Cerebellar cortex (tissue), 1 donor: ENCODE results near the gene PLEKHM2.

ENCODE experiments used
- DNase-seq: peaks from one replicate; pipeline ENCODE4 v3.0.0-alpha.2; 2015; ENCODE audit warnings: low spot score

Gene PLEKHM2

DNA sequence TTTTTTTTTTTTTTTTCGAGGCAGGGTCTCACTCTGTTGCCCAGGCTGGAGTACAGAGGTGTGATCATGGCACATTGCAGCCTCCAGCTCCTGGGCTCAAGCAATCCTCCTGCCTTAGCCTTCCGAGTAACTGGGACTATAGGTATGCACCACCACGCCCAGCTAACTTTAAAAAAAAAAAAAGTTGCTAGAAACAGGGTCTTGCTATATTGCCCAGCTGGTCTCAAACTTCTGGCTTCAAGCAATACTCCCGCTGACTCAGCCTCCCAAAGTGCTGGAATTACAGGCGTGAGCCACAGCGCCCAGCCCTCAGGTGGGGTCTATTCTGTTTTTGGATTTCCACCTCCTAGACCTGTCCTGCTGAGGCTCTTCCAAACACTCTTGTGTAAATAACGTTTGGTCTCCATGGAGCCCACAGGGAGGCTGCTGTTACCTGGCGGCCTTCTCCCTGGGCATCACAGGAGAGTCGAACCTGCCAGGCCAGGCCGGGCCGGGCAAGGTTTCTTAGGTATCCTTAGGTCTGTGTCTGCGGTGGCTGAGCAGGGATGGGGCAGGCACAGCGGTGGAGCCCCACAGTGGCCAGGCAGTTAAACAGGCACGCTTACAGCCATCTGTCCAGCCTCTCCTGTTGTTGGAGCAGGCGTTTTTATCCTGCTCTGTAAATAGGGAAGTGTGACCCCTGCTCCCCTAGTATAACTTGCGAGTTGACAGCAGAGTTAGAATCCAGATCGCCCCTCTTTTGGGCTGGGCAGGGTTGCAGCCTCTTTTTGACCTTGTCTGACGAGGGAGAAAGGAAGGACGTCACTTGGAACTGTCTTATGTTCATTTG, 18.8 kb downstream of the PLEKHM2 start:
- DNase-seq = peak; percentile 37

GRCh38 chr1:15703562-15703961, 19.4 kb downstream of the PLEKHM2 start:
- peak; percentile 53 for DNase-seq

GRCh38 chr1:15704526-15705183, 20.5 kb downstream of the PLEKHM2 start:
- DNase-seq = no peak

DNA sequence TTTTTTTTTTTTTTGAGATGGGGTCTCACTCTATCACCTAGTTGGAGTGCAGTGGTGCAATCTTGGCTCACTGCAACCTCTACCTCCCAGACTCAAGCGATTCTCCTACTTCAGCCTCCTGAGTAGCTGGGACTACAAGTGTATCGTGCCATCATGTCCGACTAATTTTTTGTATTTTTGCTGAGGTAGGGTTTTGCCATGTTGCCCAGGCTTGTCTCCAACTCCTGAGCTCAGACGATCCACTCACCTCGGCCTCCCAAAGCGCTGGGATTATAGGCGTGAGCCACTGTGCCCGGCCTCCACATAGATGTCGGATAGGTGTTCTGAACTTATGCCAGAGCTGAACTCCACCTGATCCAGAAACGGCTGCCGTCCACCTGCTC, 21.1 kb downstream of the PLEKHM2 start:
- DNase-seq = peak; percentile 44

- no peak for DNase-seq
Measured at GRCh38 chr1:15706751-15707150, 22.6 kb downstream of the PLEKHM2 start.

DNA sequence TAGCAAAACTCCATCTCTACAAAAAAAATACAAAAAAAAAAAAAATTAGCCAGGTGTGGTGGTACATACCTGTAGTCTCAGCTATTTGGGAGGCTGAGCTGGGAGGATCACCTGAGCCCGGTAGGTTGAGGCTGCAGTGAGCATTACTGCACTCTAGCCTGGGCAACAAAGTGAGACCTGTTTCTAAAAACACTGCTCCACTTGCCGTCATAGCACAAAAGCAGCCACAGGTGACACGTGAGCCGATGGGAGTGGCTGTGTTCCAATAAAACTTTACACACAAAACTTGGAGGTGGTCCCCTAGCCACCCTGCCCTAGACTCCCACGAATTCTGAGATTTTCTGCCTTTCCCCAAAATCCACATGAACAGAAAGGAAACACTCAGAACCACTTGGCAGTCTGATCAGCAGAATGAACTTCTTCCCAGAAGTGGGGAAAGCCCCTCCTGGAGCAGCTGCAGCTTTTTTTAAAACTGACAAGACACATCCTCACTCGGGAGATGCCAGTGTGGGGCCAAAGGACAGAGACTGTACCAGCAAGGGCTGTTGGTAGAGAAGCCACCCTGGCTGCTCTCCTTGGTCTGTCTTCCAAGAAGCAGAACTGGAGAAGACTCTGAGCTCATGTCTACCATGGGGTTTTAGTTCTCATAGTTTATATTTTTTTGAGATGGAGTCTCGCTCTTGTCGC, 23.3 kb downstream of the PLEKHM2 start:
- no peak for DNase-seq

DNA sequence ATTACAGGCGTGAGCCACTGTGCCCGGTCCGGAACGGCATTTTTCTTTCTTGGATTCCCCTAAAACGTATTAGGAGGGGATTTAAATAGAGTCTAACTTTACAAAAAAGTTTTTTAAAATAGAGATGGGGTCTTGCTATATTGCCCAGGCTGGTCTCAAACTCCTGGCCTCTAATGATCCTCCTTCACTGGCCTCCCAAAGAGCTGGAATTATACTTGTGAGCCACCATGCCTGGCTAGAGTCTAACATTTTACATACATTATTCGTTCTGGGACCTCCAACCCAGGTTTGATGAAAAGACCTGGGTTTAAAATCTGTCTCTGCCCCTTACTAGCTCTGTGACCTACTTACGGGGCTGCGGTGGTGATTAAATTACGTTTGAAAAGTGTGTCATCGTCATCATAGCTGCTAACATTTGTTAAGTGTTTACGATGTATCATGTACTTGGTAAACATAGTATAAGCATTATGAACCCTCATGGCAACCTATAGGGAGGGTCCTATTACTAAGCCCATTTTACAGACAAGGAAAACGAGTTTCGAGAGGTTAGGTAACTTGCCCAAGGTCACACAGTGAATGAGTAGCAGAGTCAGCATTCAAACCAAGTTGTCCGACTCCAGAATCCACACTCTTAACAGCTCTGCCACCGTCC, 24.5 kb downstream of the PLEKHM2 start:
- DNase-seq = no peak

DNA sequence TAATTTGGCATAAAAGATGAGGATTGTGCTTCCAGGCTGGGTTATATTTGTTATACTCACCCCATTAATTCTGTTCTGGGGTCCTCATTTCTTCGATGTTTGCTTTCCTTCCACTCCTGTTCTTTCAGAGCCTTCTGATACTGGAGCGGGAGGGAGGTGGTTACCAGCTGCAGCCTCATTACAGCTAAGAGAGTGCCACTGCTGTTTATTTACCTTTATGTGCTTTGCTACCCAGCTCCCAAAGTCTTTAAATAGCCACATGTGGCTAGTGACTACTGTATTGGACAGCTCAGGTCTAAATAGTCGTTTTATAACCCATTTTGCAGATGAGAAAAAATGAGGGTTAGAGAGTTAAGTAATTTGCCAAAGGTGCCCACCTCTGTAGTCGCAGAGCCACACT, 25.1 kb downstream of the PLEKHM2 start:
- no peak for DNase-seq

- DNase-seq = peak; percentile 70
Measured at GRCh38 chr1:15712168-15712567, 28.0 kb downstream of the PLEKHM2 start.

DNA sequence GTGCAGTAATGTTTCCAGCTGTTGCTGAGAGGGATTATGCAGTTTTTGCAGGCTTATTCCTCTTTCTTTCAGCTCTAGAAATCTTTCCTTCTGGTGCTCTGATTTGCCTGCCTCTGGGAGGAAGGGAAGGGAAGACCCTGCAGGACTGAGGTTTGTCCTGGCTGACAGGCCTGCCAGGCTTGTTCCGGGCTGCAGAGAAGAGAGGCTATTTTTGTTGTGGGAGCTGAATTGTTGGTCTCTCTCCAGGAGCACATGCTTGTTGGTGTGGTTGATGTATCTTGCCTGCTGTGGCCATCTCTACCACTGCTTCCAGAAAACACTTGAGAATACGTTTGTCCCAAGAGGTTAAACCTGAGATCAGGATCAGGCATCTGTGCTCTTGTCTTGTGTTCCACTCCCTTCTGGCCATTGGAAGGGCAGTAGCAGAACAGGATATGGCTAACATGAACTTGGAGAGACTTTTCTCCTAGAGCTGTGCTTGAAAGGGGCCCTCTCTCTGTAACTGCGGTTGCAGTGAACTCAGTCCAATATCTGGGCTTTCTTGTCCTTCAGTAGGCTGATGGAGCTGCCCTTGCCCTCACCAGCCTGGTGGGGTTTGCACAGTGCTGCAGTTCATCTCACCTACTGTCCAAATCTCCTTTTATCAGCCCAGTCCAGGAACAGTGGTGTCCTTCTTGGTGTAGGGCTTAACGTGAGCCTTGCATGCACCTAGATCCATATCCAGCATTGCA, 30.5 kb downstream of the PLEKHM2 start:
- peak; percentile 81 for DNase-seq

DNA sequence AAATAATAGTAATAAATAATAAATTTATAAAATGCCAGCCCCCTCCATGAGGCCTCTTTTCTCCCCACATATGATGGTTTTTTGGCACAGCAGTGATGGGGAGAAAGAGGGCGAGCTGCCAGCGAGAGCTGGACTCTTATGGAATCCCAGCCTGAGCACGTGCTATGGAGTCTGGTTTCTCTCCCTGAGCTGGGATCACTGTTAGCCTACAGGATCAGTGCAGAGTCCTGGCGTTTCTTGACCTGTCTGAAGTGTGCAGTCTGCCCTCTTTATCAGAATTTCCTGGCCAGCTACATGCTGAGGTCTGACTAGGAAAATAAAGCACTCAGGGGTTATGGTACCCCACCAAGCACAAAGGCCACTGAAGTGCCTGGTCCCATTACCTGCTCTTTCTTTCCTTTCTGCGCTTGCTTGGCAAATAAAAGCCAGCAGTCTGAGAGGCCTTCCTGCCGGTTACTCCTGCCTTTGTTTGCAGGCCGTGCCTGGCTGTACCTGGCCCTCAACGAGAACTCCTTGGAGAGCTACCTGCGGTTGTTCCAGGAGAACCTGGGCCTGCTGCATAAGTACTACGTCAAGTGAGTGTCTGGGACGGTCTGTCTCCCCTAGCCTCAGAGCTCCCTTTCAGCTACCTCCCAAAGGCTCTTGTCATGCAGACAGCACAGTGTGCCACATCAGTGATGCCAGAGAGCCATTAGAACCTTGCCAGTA, 33.5 kb downstream of the PLEKHM2 start:
- no peak for DNase-seq

GRCh38 chr1:15718199-15718601, 34.1 kb downstream of the PLEKHM2 start:
- no peak for DNase-seq

DNA sequence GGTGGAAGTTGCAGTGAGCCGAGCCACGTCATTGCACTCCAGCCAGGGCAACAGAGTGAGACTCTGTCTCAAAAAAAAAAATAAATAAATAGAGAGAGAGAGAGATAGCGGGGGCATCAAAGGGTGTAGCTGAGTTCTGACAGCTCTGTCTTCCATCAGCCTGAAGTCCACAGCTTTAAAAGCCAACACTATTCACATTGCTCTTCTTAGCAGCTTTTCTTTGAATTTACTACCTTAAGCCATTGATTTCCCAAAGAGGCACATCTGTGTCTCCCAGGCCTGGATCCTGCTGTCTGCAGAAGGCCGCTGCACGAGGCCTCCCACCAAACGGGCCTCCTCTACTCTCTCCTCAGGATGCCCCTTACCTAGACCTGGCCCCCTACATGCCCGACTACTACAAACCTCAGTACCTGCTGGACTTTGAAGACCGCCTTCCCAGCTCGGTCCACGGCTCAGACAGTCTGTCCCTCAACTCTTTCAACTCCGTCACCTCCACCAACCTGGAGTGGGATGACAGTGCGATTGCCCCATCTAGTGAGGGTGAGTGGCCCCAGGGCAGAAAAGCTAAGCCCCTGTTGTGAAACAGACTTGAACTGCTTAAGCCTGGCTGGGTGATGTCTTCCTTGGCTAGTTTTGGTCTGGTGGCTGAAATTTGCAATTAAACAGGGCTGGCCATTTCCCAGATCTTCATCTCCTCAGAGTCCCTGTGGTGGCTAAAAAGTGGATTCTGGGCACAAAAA, 35.4 kb downstream of the PLEKHM2 start:
- no peak for DNase-seq

GRCh38 chr1:15720861-15721260, 36.7 kb downstream of the PLEKHM2 start:
- no peak for DNase-seq

DNA sequence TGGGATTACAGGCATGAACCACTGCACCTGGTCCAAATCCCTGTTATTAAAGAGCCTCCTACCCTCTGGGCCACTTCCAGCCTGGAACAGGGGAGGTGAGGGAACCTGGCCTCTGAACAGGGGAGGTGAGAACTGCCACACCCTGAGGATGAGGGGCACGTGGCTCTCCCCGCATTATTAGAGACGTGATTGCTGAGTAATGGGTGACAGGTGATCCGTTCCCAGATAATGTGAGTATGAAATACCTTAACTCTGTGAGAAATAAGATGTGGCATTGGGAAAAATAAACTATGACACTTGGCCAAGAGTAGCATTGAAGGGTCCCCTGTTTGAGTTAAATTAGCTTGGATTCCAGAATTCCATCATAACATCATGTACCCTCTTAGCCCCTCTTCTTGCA, 38.3 kb downstream of the PLEKHM2 start:
- DNase-seq = no peak

- no peak for DNase-seq
Measured at GRCh38 chr1:15722836-15723532, 38.9 kb downstream of the PLEKHM2 start.

DNA sequence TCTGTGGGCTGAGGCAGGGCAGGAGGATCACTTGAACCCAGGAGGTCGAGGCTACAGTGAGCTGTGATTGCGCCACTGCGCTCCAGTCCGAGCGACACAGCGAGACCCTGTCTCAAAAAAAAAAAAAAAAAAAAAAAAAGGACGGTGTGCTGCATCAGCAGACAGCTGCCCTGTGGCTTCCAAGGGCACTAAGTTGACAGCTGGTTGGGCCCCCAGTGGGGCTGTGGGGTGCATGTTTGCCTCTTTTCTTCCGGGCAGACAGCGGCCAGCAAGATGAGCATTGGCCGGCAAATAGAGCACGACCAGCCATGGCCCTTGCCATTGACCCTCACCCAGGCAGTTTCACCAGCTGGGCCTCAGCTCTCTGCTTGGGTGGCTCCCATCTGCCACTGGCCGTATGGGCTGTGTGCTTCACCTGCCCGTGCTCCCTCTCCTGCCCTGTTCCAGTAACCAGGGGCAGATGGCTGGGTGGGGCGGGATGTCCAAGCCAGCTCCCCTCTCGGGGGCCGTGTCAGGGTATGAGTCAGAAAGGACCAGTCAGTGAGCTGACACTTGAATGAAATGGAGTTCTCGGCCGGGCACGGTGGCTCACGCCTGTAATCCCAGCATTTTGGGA, 39.6 kb downstream of the PLEKHM2 start:
- DNase-seq = peak; percentile 41

GRCh38 chr1:15724949-15725880, 41.1 kb downstream of the PLEKHM2 start:
- DNase-seq = no peak
